ENCODE measurements around the gene CRTC2.

DNA sequence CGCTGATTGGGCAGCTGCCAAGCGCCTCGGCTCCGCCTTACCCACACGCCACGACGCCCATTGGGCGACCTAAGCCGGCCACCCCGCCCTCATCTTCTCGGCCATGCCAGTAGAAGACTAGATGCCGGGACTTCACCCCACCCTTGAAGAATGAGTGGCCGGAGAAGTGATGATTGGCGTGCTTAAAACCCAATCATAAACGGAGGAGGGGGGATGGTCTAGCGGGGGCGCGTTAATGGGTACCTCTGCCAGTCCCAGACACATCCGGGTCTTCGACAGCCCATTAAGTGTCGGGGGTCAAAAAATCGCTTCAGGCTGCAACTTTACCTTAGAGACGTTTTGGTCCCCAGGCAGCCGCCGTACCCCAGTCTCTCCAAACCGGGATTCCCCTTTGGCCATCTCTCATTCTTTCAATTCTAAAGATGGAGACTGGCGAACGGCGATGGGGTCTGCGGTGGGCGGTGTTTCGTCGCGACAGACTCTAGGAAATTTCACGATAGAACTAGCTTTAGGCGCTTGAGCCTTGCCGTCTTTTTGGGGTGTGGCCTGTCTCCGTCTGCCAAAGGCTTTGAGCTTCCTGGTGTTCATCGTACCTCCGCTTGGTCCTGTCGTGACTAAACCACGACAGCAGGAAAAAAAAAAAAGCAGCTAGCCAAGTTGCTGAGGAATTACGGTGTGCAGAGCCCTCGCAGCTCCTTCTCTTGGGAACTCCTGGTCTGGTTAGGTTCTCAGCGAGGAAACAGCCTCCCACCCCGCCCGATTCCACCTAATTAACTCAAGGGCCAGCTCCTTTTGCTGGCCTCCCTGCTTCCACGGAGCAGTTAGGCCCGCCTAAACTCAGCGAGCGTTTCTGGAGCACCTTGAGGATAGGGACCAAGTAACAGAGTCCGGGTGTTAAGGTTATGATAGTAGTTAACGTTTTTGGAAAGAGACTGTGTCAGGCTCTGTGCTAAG lies 35.2 kb downstream of the CRTC2 start, which contains the start of gene GATAD2B:
- TF ChIP-seq, protein P1, sequence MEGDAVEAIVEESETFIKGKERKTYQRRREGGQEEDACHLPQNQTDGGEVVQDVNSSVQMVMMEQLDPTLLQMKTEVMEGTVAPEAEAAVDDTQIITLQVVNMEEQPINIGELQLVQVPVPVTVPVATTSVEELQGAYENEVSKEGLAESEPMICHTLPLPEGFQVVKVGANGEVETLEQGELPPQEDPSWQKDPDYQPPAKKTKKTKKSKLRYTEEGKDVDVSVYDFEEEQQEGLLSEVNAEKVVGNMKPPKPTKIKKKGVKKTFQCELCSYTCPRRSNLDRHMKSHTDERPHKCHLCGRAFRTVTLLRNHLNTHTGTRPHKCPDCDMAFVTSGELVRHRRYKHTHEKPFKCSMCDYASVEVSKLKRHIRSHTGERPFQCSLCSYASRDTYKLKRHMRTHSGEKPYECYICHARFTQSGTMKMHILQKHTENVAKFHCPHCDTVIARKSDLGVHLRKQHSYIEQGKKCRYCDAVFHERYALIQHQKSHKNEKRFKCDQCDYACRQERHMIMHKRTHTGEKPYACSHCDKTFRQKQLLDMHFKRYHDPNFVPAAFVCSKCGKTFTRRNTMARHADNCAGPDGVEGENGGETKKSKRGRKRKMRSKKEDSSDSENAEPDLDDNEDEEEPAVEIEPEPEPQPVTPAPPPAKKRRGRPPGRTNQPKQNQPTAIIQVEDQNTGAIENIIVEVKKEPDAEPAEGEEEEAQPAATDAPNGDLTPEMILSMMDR (IDR thresholded peaks at IDR 0.05) = no peak
- no peak for TF ChIP-seq POLR2A (IDR thresholded peaks at IDR 0.05)
